Activated CD8-positive, alpha-beta memory T cell treated with anti-CD3 and anti-CD28 coated beads, Interleukin-2, amount 50 U/mL, for 48 hours (primary cell): Measurements from ENCODE around the gene SHMT1.

Experiments
- DNase-seq: peaks from one replicate; pipeline ENCODE4 v3.0.0-alpha.2; 2020

SHMT1 gene

GRCh38 chr17:18280766-18281371 lies 82.5 kb downstream of the SHMT1 start:
- DNase-seq = no peak

GRCh38 chr17:18280249-18280648 lies 83.1 kb downstream of the SHMT1 start:
- no peak for DNase-seq

- no peak for DNase-seq
Measured at GRCh38 chr17:18278867-18279266, 84.5 kb downstream of the SHMT1 start.
